HCT116 (cell line): ENCODE data around the gene PPY. TPM values are rescaled to one million over a fixed set of nuclear protein-coding genes. Genes with fewer than 3 reads are reported as not detected.

Experiments used
- ATAC-seq: fragments of 200-7000 bp; cut with Tn5 transposase; 2 replicates; pipeline ENCODE4 v1.9.1; 2020; ENCODE audit warnings: mild to moderate bottlenecking, moderate library complexity
- BruUV-seq: library from RNA; stranded (reverse); fragments of 400-500 nt; replicated peaks from 2 replicates; lab custom pipeline; 2021; lab: Mats Ljungman, UMichigan
- CTCF ChIA-PET: fragments of 300-600 bp; sonication (Branson Sonifier 250); formaldehyde crosslinking; loops from one replicate; lab custom pipeline; 2021; ENCODE audit warnings: antibody characterized with exemption; lab: Charles Lee
- POLR2A ChIA-PET: fragments of 300-600, 350-600 bp; sonication (Branson Sonifier 250); formaldehyde crosslinking; loops from one replicate; lab custom pipeline; 2021; ENCODE audit warnings: antibody characterized with exemption; lab: Charles Lee
- RAD21 ChIA-PET, 2 experiments: fragments of 300-600 bp; sonication (Branson Sonifier 250); formaldehyde crosslinking; loops; one replicate each; lab custom pipeline; 2023; ENCODE audit warnings: low total read pairs in 2 of 2; ENCODE audit not compliant: uncharacterized antibody in 2 of 2, unreplicated experiment in 2 of 2, low non-redundant PET in 1 of 2; lab: Charles Lee
- DNase-seq: peaks from one replicate; pipeline ENCODE4 v3.0.0-alpha.2; 2010; ENCODE audit warnings: low read depth, low spot score
- H2AFZ ChIP-seq: fragments of 200-600 bp; shearing (Covaris generic), sonication (generic); 2 replicates; pipeline ENCODE4 v1.6.1; 2017; ENCODE audit warnings: low read depth, mixed run types, mixed read lengths, antibody characterized with exemption, low read length; ENCODE audit not compliant: poor library complexity, severe bottlenecking
- H3K27ac ChIP-seq: 2 replicates; pipeline ENCODE4 v1.5.1; 2012; ENCODE audit warnings: low read depth, low read length
- H3K27me3 ChIP-seq: fragments of 200-600 bp; sonication (generic); 2 replicates; pipeline ENCODE4 v1.6.1; 2016; ENCODE audit warnings: mixed run types, low read length, mixed read lengths; ENCODE audit not compliant: insufficient read depth
- H3K36me3 ChIP-seq, 2 experiments: fragments of 200-500 bp in 1 of 2; fragments of 200-600 bp in 1 of 2; sonication (Bioruptor generic) in 1 of 2; sonication (generic) in 1 of 2; 2 replicates each; pipeline versions ENCODE4 v1.5.1 to v1.6.1; 2014 to 2016; ENCODE audit warnings: low read length in 2 of 2, inconsistent platforms in 1 of 2, mixed read lengths in 1 of 2, mixed run types in 1 of 2; ENCODE audit not compliant: insufficient read depth in 2 of 2, control insufficient read depth in 1 of 2
- H3K4me1 ChIP-seq, 2 experiments: fragments of 200-600 bp in 1 of 2; sonication (generic) in 1 of 2; 2 replicates each; pipeline versions ENCODE4 v1.5.1 to v1.6.1; 2012 to 2017; ENCODE audit warnings: low read length in 2 of 2, inconsistent platforms in 1 of 2, mild to moderate bottlenecking in 1 of 2, mixed read lengths in 1 of 2, mixed run types in 1 of 2, moderate library complexity in 1 of 2; ENCODE audit not compliant: insufficient read depth in 2 of 2, control insufficient read depth in 1 of 2
- H3K4me2 ChIP-seq: fragments of 200-600 bp; sonication (generic); 2 replicates; pipeline ENCODE4 v1.6.1; 2017; ENCODE audit warnings: mixed run types, low read length, mixed read lengths
- H3K4me3 ChIP-seq, 2 experiments: fragments of 200-600 bp in 1 of 2; sonication (generic) in 1 of 2; replicated peaks in 1 of 2; 2 replicates each; pipeline ENCODE4 v1.5.1; 2011 to 2016; ENCODE audit warnings: low read length in 2 of 2, control low read depth in 1 of 2, low read depth in 1 of 2, mild to moderate bottlenecking in 1 of 2, mixed read lengths in 1 of 2, mixed run types in 1 of 2
- H3K79me2 ChIP-seq: fragments of 200-600 bp; sonication (generic); 2 replicates; pipeline ENCODE4 v1.6.1; 2017; ENCODE audit warnings: mild to moderate bottlenecking, mixed run types, low read length, moderate library complexity, mixed read lengths; ENCODE audit not compliant: insufficient read depth
- H3K9ac ChIP-seq: fragments of 200-600 bp; sonication (generic); 2 replicates; pipeline ENCODE4 v1.6.1; 2016; ENCODE audit warnings: low read length, mixed read lengths
- H3K9me2 ChIP-seq: fragments of 200-600 bp; sonication (generic), shearing (Covaris generic); 2 replicates; pipeline ENCODE4 v1.6.1; 2017; ENCODE audit warnings: mixed run types, mild to moderate bottlenecking, moderate library complexity; ENCODE audit not compliant: insufficient read depth
- H3K9me3 ChIP-seq, 2 experiments: fragments of 200-500 bp in 1 of 2; fragments of 200-600 bp in 1 of 2; sonication (Bioruptor generic) in 1 of 2; sonication (generic) in 1 of 2; 2 replicates each; pipeline ENCODE4 v1.6.1; 2014 to 2017; ENCODE audit warnings: low read length in 2 of 2, mixed read lengths in 2 of 2, inconsistent platforms in 1 of 2, low read depth in 1 of 2, mild to moderate bottlenecking in 1 of 2, mixed run types in 1 of 2, moderate library complexity in 1 of 2; ENCODE audit not compliant: control insufficient read depth in 1 of 2, insufficient read depth in 1 of 2
- H4K20me1 ChIP-seq: fragments of 200-600 bp; sonication (generic), shearing (Covaris generic); 2 replicates; pipeline ENCODE4 v1.6.1; 2017; ENCODE audit warnings: mixed run types, mild to moderate bottlenecking, moderate library complexity; ENCODE audit not compliant: insufficient read depth
- CEBPB ChIP-seq: IDR thresholded peaks from 2 replicates; pipeline ENCODE4 v1.6.1; 2012; ENCODE audit warnings: low read depth
- ELF1 ChIP-seq: IDR thresholded peaks from 2 replicates; pipeline ENCODE4 v1.6.1; 2012; ENCODE audit warnings: low read depth, borderline replicate concordance
- POLR2A ChIP-seq: IDR thresholded peaks from 2 replicates; pipeline ENCODE4 v1.7.0; 2011; ENCODE audit warnings: borderline replicate concordance; ENCODE audit not compliant: insufficient read depth, insufficient read length; ENCODE audit errors: extremely low read depth
- POLR2AphosphoS5 ChIP-seq: IDR thresholded peaks from 2 replicates; pipeline ENCODE4 v1.6.1; 2011; ENCODE audit warnings: mild to moderate bottlenecking, low read depth, low read length, moderate library complexity
- SIN3A ChIP-seq: IDR thresholded peaks from 2 replicates; pipeline ENCODE4 v1.6.1; 2012; ENCODE audit warnings: low read depth
- SRF ChIP-seq: IDR thresholded peaks from 2 replicates; pipeline ENCODE4 v1.6.1; 2012; ENCODE audit warnings: low read depth
- ZFX ChIP-seq: fragments of 450-650 bp; IDR thresholded peaks from 2 replicates; pipeline ENCODE4 v1.6.1; 2017
- ZNF274 ChIP-seq: fragments of 200-500 bp; sonication (Bioruptor generic); IDR thresholded peaks from 2 replicates; pipeline ENCODE4 v1.6.1; 2014; ENCODE audit warnings: mild to moderate bottlenecking, low read depth, low read length, inconsistent platforms
- intact Hi-C: fragments of 100-400 bp; cut with micrococcal nuclease; formaldehyde crosslinking; loops from 2 replicates; pipeline ENCODE4 v1.10.0; 2022
- total RNA-seq: library from RNA; stranded (reverse); gene quantifications from one replicate; pipeline ENCODE4 v1.2.1, GENCODE V29; 2021; ENCODE audit not compliant: unreplicated experiment
- TF ChIP-seq, protein P1 (sequence below), 3 experiments: fragments of 200-600 bp in 1 of 3; sonication (generic) in 1 of 3; IDR thresholded peaks in 2 of 3; conservative IDR thresholded peaks in 1 of 3; 2 replicates each; pipeline ENCODE4 v1.5.1; 2012 to 2017; ENCODE audit warnings: low read depth in 2 of 3, low read length in 2 of 3, antibody characterized with exemption in 1 of 3, borderline replicate concordance in 1 of 3, control low read depth in 1 of 3, mild to moderate bottlenecking in 1 of 3, mixed read lengths in 1 of 3, mixed run types in 1 of 3, moderate library complexity in 1 of 3; ENCODE audit not compliant: insufficient read depth in 1 of 3
- TF ChIP-seq, protein P2 (sequence below): IDR thresholded peaks from 2 replicates; pipeline ENCODE4 v1.6.1; 2012
- TF ChIP-seq, protein P3 (sequence below): IDR thresholded peaks from 2 replicates; pipeline ENCODE4 v1.6.1; 2012

The PPY gene
- total RNA-seq, 1 experiment from 2014 or later: not detected

DNA sequence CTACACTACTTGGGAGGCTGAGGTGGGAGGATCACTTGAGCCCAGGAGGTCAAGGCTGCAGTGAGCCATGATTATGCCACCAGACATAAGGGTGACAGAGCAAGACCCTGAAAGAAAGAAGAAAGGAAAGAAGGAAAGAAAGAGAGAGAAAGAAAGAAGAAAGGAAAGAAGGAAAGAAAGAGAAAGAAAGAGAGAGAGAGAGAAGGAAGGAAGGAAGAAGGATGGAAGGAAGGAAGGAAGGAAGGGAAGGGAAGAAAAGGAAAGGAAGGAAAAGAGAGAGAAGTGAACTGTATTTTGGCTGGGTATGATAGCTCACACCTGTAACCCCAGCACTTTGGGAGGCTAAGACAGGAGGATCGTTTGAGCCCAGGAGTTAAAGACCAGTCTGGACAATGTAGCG is 35.8 kb upstream of the PPY start:
- no peaks in the 10 kb centered on the region for H3K36me3 ChIP-seq
- no peaks in the 10 kb centered on the region for H4K20me1 ChIP-seq
- no peak overlapping the region for H3K27ac ChIP-seq
- intact Hi-C loops: no loop called here
- TF ChIP-seq ZNF274: no peak
- no peak for TF ChIP-seq SRF
- TF ChIP-seq POLR2A: no peak
- TF ChIP-seq ZFX: no peak
- TF ChIP-seq ELF1: no peak
- TF ChIP-seq, protein P1, sequence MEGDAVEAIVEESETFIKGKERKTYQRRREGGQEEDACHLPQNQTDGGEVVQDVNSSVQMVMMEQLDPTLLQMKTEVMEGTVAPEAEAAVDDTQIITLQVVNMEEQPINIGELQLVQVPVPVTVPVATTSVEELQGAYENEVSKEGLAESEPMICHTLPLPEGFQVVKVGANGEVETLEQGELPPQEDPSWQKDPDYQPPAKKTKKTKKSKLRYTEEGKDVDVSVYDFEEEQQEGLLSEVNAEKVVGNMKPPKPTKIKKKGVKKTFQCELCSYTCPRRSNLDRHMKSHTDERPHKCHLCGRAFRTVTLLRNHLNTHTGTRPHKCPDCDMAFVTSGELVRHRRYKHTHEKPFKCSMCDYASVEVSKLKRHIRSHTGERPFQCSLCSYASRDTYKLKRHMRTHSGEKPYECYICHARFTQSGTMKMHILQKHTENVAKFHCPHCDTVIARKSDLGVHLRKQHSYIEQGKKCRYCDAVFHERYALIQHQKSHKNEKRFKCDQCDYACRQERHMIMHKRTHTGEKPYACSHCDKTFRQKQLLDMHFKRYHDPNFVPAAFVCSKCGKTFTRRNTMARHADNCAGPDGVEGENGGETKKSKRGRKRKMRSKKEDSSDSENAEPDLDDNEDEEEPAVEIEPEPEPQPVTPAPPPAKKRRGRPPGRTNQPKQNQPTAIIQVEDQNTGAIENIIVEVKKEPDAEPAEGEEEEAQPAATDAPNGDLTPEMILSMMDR (IDR thresholded peaks at IDR 0.05 in 2 of 3, conservative IDR thresholded peaks at IDR 0.05 in 1 of 3; ENCODE audit: borderline replicate concordance in 1 of 3, insufficient read depth in 1 of 3, low read depth in 2 of 3, low read length in 2 of 3): no peak
- no peak for TF ChIP-seq SIN3A
- TF ChIP-seq, protein P2, sequence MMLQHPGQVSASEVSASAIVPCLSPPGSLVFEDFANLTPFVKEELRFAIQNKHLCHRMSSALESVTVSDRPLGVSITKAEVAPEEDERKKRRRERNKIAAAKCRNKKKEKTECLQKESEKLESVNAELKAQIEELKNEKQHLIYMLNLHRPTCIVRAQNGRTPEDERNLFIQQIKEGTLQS: no peak
- no peak for TF ChIP-seq POLR2AphosphoS5
- TF ChIP-seq CEBPB: no peak
- TF ChIP-seq, protein P3, sequence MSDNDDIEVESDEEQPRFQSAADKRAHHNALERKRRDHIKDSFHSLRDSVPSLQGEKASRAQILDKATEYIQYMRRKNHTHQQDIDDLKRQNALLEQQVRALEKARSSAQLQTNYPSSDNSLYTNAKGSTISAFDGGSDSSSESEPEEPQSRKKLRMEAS: no peak
- no peaks in the 10 kb centered on the region for H3K79me2 ChIP-seq
- BruUV-seq: no TSS peak
- H3K9ac ChIP-seq: no peak overlapping the region
- ATAC-seq: no peak
- H3K9me2 ChIP-seq: no peaks in the 10 kb centered on the region
- ChIA-PET RAD21 (no interaction called here), CTCF (no interaction called here), POLR2A (no interaction called here)
- H3K4me1 ChIP-seq: no peaks in the 10 kb centered on the region
- H3K27me3 ChIP-seq: no peaks in the 10 kb centered on the region
- H3K9me3 ChIP-seq: no peaks in the 10 kb centered on the region
- H2AFZ ChIP-seq: no peak overlapping the region
- no peak for DNase-seq
- H3K4me3 ChIP-seq: no peak overlapping the region
- H3K4me2 ChIP-seq: no peak overlapping the region
